Ishikawa (cell line): ENCODE results near the gene KLKB1.
A peak's percentile ranks its signal among the peaks of the same experiment; 100 is the strongest.

Experiments used
- CEBPB ChIP-seq: IDR thresholded peaks from 2 replicates; pipeline ENCODE4 v1.6.1; 2012
- CREB1 ChIP-seq: IDR thresholded peaks from 2 replicates; pipeline ENCODE4 v1.6.1; 2012; ENCODE audit warnings: low read depth
- EGR1 ChIP-seq: IDR thresholded peaks from 2 replicates; pipeline ENCODE4 v1.6.1; 2012
- EP300 ChIP-seq: IDR thresholded peaks from 2 replicates; pipeline ENCODE4 v1.6.1; 2012; ENCODE audit warnings: borderline replicate concordance
- FOXM1 ChIP-seq: IDR thresholded peaks from 2 replicates; pipeline ENCODE4 v1.6.1; 2012; ENCODE audit warnings: low read depth, borderline replicate concordance
- NFIC ChIP-seq: IDR thresholded peaks from 2 replicates; pipeline ENCODE4 v1.6.1; 2012
- RAD21 ChIP-seq: IDR thresholded peaks from 2 replicates; pipeline ENCODE4 v1.6.1; 2012; ENCODE audit warnings: low read depth
- TAF1 ChIP-seq: IDR thresholded peaks from 2 replicates; pipeline ENCODE4 v1.6.1; 2012; ENCODE audit warnings: low read depth, mild to moderate bottlenecking
- TCF12 ChIP-seq: IDR thresholded peaks from 2 replicates; pipeline ENCODE4 v1.6.1; 2012; ENCODE audit warnings: low read depth
- TEAD4 ChIP-seq: IDR thresholded peaks from 2 replicates; pipeline ENCODE4 v1.6.1; 2012
- YY1 ChIP-seq: IDR thresholded peaks from 2 replicates; pipeline ENCODE4 v1.6.1; 2012; ENCODE audit warnings: low read depth
- ZBTB7A ChIP-seq: IDR thresholded peaks from 2 replicates; pipeline ENCODE4 v1.6.1; 2012; ENCODE audit warnings: low read depth
- TF ChIP-seq, protein P1 (sequence below): IDR thresholded peaks from 2 replicates; pipeline ENCODE4 v1.6.1; 2012; ENCODE audit warnings: low read depth, mild to moderate bottlenecking
- TF ChIP-seq, protein P2 (sequence below): IDR thresholded peaks from 2 replicates; pipeline ENCODE4 v1.6.1; 2012
- TF ChIP-seq, protein P3 (sequence below): IDR thresholded peaks from 2 replicates; pipeline ENCODE4 v1.6.1; 2012

The KLKB1 gene

DNA sequence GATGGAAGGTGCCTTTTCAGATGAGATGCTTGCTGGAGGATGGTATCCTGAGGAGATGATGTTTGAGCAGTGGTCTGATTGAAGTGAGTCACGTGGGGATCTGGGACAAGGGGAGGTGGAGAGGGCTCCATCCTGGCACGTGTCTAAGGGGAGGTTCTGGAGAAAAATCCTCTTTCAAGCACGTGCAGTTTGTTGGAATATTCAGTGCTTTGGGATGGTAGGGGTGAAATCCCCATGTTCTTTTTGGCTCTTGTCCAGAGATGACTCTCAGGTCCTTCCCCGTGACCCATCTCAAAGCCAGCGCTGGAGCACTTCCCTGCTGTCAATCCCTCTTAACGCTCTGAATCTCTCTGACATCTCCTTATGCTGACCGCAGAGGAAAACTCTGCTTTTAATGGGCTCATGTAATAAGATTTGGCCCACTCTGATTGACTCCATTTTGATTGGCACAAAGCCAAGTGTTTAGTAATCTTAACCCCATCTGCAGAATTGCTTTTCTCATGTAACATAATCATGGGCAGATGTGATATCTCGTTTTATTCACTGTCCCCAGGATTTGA, 10.8 kb upstream of the KLKB1 start:
- no peak for TF ChIP-seq FOXM1
- TF ChIP-seq NFIC = peak; percentile 55; the same call in 1 of the 2 replicates

DNA sequence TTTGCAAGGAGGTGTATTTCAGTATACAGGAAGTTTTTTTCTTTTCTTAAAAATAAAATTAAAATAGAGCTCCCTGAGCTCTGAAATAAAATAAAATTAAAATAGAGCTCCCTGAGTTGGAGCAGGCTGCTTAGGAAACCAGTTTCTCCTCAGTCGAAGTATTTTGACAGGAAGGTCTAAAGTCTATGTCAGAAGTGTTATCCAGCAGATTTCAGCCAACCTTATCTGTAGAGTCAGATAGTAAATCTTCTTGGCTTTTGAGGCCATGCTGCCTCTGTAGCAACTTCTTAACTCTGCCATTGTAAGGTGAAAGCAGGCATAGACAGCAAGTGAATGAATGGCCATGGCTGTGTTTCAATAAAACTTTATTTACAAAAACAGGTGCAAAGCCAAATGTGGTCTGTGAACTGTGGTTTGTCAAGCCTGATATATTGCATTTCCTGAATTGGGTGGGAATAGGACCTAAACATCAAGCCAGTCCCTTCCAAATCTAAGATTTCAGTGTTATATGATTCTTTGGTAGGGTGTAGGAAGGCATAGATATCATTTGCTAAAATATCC, 9.5 kb upstream of the KLKB1 start:
- no peak for TF ChIP-seq TEAD4
- TF ChIP-seq TCF12 = no peak
- TF ChIP-seq EGR1 = no peak
- TF ChIP-seq FOXM1 = no peak
- no peak for TF ChIP-seq CREB1
- TF ChIP-seq EP300 = no peak
- TF ChIP-seq RAD21 = no peak
- no peak for TF ChIP-seq NFIC
- TF ChIP-seq, protein P1, sequence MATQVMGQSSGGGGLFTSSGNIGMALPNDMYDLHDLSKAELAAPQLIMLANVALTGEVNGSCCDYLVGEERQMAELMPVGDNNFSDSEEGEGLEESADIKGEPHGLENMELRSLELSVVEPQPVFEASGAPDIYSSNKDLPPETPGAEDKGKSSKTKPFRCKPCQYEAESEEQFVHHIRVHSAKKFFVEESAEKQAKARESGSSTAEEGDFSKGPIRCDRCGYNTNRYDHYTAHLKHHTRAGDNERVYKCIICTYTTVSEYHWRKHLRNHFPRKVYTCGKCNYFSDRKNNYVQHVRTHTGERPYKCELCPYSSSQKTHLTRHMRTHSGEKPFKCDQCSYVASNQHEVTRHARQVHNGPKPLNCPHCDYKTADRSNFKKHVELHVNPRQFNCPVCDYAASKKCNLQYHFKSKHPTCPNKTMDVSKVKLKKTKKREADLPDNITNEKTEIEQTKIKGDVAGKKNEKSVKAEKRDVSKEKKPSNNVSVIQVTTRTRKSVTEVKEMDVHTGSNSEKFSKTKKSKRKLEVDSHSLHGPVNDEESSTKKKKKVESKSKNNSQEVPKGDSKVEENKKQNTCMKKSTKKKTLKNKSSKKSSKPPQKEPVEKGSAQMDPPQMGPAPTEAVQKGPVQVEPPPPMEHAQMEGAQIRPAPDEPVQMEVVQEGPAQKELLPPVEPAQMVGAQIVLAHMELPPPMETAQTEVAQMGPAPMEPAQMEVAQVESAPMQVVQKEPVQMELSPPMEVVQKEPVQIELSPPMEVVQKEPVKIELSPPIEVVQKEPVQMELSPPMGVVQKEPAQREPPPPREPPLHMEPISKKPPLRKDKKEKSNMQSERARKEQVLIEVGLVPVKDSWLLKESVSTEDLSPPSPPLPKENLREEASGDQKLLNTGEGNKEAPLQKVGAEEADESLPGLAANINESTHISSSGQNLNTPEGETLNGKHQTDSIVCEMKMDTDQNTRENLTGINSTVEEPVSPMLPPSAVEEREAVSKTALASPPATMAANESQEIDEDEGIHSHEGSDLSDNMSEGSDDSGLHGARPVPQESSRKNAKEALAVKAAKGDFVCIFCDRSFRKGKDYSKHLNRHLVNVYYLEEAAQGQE = no peak
- TF ChIP-seq CEBPB = no peak
- no peak for TF ChIP-seq TAF1
- TF ChIP-seq YY1 = no peak
- TF ChIP-seq ZBTB7A = no peak

DNA sequence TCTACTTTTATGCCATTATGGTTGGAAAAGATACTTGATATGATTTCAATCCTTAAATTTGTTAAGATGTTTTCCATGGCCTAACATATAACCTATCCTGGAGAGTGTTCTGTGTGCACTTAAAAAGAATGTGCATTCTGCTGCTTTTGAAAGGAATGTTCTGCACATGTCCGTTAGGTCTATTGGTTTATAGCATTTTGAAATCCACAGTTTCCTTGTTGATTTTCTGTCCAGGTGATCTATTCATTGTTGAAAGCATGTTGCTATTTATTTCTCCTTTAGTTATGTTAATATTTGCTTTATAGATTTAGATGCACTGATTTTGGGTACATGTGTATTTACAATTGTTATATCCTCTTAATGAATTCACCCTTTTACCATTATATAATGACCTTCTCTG, 5.7 kb upstream of the KLKB1 start:
- TF ChIP-seq TAF1 = no peak
- TF ChIP-seq, protein P2, sequence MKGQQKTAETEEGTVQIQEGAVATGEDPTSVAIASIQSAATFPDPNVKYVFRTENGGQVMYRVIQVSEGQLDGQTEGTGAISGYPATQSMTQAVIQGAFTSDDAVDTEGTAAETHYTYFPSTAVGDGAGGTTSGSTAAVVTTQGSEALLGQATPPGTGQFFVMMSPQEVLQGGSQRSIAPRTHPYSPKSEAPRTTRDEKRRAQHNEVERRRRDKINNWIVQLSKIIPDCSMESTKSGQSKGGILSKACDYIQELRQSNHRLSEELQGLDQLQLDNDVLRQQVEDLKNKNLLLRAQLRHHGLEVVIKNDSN = no peak
- TF ChIP-seq NFIC = no peak
- TF ChIP-seq TCF12 = no peak
- TF ChIP-seq EGR1 = no peak
- TF ChIP-seq, protein P1 = no peak

DNA sequence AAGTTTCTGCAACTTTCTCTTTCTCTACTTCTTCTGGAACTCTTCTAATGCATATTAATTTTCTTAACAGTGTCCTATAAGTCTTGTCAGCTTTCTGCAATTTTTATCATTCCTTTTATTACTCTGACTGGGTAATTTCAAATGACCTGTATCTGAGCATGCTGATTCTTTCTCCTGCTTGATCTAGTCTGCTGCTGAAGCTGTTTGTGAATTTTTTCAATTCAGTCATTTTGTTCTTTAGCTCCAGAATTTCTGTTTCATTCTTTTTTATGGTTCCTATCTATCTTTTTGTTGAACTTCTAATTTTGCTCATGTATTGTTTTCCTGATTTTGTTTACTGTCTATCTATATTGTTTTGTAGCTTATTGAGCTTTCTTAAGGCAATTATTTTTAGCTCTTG, 1.5 kb upstream of the KLKB1 start:
- no peak for TF ChIP-seq FOXM1
- TF ChIP-seq NFIC = no peak
- no peak for TF ChIP-seq TAF1
- TF ChIP-seq YY1 = no peak
- no peak for TF ChIP-seq CEBPB
- TF ChIP-seq RAD21 = no peak
- no peak for TF ChIP-seq TCF12
- no peak for TF ChIP-seq EGR1
- TF ChIP-seq, protein P1 = no peak
- no peak for TF ChIP-seq TEAD4
- TF ChIP-seq, protein P3, sequence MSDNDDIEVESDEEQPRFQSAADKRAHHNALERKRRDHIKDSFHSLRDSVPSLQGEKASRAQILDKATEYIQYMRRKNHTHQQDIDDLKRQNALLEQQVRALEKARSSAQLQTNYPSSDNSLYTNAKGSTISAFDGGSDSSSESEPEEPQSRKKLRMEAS = no peak
- TF ChIP-seq, protein P2 = no peak
- no peak for TF ChIP-seq ZBTB7A
- TF ChIP-seq EP300 = no peak
- TF ChIP-seq CREB1 = no peak

DNA sequence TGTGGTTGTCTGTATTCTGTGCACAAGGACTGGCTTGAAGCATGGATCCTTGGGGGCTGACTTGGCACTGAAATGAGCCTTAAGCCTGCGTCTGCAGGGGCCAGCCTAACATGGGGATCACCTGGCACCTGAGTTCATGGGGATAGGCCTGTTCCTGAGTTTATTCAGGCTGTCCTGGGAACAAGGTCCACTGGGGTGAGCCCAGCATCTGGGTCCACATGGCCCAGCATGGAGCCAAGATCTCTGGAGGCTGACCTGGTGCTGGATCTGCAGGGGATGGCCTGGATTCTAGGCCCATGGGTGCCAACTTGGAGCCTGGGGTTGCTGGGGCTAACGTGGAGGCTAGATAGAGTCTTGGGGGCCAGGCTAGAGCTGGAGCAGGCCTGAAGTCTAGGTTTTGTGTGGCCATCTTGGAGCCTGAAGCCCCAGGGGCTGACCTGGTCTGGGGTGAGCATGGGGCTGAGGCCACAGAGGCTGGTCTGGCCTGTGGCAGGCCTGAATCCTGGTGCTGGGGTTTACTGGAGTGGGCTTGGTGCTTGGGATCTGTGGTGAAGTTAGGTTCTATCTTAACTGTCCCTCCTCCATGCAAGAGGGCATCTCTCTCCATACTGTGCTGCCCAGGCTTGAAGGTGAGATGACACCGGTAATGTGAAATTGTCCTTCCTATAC, 652 bp upstream of the KLKB1 start:
- no peak for TF ChIP-seq RAD21
- TF ChIP-seq NFIC = no peak
- TF ChIP-seq, protein P2 = no peak
- no peak for TF ChIP-seq EGR1
- no peak for TF ChIP-seq TEAD4
- TF ChIP-seq CREB1 = no peak
- TF ChIP-seq, protein P1 = no peak
- TF ChIP-seq, protein P3 = no peak
- TF ChIP-seq ZBTB7A = no peak
- TF ChIP-seq TAF1 = no peak
